ENCODE measurements around the gene CSNK1G2.

The CSNK1G2 gene

DNA sequence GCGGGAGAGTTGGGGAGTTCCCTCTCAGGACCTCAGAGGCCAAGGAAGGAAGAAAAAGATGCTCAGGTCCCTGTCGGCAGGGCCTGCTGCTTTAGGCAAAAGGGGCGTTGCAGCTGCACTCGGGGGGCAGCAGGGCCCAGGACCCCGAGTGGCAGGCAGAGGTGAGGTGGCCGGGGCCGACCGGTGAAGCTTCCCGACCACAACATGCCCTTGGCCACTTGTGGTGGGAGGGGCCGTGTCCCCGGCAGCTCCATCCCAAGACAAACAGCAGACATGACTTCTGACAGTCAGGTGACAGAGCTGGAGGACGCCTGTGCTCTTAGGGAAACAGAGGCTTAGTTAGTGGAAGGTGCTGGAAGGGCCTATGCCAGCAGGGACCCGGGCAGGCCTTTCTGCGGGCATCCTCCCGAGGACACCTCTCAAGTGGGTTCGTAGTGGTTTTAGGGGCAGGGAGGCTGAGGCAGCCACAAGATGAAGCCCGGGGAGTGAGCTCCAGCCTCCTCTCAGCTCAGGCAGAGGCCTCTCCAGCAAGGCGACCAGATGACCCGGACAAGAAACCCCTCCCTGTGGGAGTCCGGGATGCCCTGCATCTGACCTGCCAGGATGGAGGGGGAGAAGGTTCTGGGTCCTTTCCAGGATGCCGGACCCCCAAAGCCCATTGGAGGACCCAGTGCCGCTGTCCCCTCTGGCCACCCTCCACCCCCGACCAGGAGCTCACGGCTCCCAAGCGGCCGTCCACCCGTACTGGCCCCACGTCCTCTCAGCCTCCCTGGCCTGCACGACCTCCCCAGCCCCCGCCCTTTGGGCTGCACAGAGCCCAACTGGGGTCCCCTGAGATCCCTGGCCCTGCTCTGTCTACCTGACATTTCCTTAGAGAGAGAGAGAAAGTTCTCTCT lies 50.3 kb downstream of the CSNK1G2 start:
- DNase-seq: no peak

- DNase-seq: no peak
These were observed 51.8 kb downstream of the CSNK1G2 start for GRCh38 chr19:1992759-1993260.

DNA sequence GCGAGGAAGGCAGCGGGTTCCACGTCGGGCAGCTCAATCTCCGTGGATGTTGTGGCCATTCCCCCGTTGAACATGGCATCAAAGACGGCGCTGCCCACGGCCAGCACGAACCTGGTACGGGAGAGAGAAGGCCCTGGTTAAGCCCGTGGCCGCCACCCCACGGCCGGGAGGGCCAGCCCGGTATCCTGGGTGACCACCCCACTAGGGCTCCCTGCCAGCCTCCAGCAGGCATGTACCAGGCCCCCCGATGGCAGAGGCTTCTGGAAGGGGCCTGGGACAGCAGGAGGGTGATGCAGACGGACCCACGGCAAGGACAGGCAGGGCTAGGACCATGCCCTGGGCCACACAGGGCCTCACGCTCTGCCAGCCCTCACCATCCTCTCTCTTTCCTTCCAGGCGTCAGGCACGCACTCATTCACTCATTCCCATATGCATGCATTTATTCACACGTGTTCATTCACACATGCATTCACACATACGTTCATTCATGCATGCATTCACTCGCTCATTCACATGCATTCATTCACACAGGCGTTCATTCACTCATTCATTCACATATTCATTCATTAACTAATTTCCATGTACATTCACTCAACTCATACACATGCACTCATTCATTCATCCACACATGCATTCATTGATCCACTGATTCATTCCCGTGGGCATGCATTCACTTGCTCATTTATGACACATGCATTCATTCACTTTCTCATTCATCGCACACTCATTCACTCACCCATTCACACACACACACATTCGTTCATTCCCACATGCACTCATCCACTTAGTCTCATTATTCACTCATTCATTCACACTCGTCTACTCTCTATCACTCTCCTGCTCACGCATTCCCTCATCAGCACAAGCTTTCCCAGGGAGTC lies 56.6 kb downstream of the CSNK1G2 start:
- DNase-seq: no peak

- no peak for DNase-seq
These were observed 58.0 kb downstream of the CSNK1G2 start for GRCh38 chr19:1998712-1999708.

DNA sequence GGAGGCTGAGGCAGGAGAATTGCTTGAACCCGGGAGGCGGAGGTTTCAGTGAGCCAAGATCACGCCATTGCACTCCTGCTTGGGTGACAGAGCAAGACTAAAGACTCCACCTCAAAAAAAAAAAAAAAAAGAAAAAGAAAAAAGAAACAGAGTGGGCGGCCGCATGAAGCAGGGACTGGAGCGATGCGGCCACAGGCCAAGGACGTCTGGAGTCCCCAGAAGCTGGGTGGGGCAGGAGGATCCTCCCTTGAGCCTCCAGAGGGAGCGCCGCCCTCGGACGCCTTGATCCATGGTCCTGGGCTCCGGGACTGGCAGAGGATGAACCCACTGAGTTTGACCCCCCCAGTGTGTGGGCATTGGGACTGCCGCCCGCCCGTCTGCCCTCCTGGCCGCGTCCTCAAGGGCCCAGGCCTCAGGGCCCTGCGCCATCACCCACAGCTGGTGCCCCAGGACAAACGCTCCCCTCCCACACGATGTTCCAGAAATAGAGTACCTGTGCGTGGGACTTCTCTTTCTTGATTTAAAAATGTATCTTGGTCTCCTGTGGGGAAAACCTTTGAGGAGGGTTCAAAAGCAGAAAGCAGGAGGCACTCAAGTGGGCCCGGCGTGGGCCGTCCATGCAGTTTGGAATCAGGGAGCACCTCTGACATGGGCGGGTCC lies 59.0 kb downstream of the CSNK1G2 start:
- no peak for DNase-seq

DNA sequence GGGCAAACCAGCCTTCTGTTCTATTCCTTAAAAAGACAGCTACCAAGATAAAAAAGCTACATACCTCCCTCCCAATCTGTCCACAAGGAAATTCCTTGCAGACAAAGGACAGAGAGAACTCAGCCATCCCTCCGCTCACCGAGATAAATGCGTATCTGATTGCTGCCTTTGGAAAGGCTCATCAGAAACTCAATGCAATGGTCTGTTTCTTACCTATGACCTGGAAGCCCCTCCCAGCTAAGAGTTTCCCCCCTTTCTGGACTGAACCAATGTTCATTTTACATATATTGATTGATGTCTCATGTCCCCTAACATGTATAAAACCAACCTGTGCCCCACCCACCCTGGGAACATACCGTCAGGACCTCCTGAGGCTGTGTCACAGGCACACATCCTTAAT lies 62.9 kb downstream of the CSNK1G2 start:
- no peak for DNase-seq

DNA sequence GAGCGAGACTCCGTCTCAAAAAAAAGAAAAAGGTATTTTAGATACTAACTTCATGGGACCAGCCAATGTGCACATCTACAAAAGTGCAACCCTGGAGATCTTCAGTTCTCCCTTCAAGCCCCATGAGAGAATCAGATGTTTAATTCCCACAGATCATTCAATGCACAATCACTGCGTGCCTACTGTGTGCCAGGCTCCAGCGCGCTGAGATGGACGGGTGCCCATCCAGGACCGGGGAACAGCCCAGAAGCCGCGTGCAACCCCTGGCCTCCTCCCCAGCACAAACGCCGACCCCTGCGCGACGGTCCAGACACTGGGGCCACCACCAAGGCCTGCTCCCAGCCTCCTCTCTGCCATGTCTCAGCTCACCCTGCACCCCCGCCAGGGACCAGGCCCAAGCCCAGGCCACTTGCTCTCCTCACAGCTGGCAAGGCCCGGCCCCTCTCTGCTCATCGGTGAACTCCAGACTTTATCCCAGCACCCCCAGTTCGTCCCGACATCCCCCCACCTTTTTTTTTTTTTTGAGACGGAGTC lies 69.2 kb downstream of the CSNK1G2 start:
- DNase-seq: no peak

DNA sequence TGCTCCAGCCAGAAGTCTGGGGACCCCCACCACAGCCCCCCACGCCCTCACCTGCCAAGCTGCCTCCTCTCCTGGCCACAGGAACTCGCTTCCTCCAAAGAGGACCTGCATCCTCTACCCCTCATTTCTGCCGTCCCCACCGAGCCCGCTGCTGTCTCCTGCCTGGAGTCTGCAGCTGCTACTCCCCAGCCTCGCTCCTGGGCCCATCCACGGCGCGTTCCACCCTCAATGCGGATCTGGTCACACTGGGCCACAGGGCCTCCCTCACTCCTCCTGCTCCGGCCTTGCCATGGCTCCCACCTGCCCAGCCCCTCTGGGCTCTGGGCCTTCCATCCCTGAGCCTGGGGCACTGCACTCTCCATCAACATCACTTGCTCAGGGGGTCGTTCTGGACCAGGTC lies 70.2 kb downstream of the CSNK1G2 start:
- DNase-seq: no peak

DNA sequence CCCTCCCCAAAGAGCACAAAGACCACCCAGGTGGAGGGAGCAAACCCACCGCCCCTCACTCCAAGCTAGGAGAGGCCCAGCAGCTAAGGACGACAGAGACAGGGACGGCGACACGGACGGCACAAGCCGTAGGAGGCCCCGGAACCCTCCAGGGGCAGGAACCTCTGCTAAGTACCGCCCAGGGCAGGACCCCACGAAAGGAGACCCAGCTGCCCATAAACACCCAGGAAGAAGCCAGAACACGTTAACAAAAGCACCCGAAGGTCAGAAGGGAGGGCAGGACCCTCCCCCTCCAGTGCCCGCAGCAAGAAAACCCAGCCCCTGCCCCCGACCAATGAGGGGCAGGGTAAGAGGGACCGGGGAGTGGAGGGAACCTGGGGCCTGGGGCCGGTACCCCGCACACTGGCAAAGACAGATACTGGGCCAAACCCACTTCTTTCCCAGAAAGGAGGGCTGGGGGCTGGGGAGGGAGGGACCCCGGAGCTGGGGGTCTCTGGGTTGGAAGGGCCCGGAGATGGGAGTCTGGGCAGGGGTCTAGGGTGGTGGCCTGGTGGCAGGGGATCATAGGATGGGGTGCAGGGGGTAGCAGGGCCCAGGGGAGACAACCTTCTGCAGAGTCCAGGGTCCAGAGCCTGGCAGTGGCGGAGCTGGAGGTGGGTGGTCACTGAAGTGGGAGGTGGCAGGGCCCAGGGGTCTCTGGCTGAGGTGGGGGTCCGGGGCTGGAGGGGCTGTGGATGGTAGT lies 72.1 kb downstream of the CSNK1G2 start:
- no peak for DNase-seq

DNA sequence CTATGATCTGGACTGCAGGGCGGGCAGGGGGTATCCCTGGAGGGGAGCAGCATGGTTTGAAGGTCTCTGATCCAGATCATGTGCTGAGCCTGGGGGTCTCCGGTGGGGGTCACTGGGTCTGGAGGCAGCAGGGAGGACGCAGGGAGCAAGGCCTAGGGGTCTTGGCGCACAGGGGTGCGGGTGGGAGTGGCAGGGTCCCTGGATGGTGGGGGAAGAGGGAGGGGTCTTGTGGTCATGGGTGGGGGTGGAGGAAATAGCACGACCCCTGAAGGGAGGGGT lies 72.7 kb downstream of the CSNK1G2 start:
- no peak for DNase-seq

DNA sequence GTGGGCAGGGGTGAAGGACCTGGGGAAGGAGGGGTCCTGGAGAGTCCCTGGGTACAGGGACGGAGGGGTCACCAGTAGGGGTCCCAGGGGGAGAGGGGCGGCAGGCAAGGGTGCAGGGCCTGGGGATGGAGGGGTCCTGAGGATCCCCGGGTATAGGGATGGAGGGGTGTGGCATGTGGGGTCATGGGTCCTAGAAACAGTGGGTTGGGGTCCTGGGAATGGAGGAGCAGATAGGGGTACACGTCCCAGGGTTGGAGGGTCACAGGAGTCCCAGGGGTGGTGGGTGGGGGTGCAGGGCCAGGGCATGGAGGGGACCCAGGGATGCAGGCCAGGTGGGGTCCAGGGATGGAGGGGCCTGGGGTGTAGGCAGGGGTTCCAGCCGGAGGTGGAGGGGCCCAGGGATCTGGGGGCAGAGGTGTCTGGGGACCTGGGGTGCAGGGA lies 73.2 kb downstream of the CSNK1G2 start:
- no peak for DNase-seq

GRCh38 chr19:2014731-2015607 lies 74.0 kb downstream of the CSNK1G2 start:
- DNase-seq: no peak

DNA sequence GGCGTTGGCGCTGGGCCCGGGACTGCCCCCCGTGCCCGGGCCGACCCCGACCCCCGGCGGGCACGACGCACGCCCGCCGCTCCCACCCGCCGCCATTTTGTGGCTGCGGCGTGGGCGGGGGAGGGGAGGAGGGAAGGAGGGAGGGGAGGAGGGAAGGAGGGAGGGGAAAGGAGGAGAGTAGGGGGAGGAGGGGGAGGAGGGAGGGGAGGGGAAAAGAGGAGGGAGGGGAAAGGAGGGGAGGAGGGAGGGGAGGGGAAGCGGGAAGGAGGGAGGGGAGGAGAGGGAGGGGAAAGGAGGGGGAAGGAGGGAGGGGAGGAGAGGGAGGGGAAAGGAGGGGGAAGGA lies 74.6 kb downstream of the CSNK1G2 start, which contains the start of gene BTBD2:
BTBD2 (minus strand) TSS at position 107 of the 343 bp plus-strand sequence; CDS start at position 96, 11 bp downstream.
- DNase-seq: no peak

- peak; percentile 43 for DNase-seq
These were observed 75.3 kb downstream of the CSNK1G2 start for GRCh38 chr19:2016041-2016807.

GRCh38 chr19:2018752-2019151 lies 77.8 kb downstream of the CSNK1G2 start:
- no peak for DNase-seq

DNA sequence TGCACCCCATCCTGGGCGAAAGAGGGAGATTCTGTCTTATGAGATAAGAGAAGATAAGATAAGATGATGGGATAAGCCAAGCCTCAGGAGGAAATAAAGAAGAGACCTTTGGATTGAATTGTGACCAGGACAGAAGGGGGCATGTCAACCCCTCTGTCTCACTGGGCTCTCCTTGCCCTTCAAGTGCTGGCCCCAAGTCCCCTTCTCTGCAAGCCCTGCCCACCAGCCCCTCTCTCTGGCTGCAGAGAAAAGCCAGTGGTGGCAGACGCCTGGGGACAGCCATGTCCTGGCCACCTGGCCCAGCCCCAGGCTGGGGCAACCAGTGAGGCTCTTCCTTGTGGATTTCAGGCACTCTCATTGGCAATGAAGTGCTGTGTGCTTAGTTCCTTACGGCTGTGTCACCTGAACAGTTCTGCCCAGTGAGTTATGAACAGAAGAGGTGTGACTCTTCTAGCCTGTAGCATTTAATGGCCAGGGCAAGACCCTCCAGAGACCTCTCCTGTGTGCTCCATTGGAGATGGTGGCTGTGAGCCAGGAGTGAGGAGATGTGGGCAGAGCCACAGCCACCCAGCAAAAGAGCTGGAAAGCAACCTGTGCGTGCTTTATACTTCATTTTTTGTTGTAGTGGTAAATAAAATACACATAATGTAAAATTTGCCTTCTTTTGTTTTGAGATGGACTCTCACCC lies 80.6 kb downstream of the CSNK1G2 start:
- DNase-seq: no peak

GRCh38 chr19:2022289-2022688 lies 81.3 kb downstream of the CSNK1G2 start:
- no peak for DNase-seq

GRCh38 chr19:2026770-2027169 lies 85.8 kb downstream of the CSNK1G2 start:
- DNase-seq: no peak

- no peak for DNase-seq
These were observed 86.4 kb downstream of the CSNK1G2 start for GRCh38 chr19:2027361-2027760.

Measured in NCI-H1436 treated with DMSO at 0.1 percent for 48 hours (cell line).